NCI-H526 (cell line): ENCODE data around the gene MCU.

Experiments
- DNase-seq, 2 experiments: peaks; one replicate each; lab custom pipeline; 2025; lab: John Stamatoyannopoulos, UW

Gene MCU

DNA sequence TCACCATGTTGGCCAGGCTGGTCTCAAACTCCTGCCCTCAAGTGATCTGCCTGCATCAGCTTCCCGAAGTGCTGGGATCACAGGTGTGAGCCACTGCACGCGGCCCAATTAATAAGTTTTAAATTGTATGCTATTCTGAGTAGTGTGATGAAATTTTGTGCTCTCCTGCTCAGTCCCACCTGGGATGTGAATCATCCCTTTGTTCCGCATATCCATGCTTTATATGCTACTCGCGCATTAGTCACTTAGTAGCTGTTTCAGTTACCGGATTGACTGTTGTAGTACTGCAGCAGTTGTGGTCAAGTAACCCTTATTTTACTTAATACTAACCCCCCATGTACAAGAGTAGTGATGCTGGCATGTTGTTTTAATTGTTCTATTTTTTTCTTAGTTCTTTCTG, 154.3 kb downstream of the MCU start:
- DNase-seq, result no peak

- DNase-seq, result no peak
These were observed 155.7 kb downstream of the MCU start for GRCh38 chr10:72847681-72848080.

DNA sequence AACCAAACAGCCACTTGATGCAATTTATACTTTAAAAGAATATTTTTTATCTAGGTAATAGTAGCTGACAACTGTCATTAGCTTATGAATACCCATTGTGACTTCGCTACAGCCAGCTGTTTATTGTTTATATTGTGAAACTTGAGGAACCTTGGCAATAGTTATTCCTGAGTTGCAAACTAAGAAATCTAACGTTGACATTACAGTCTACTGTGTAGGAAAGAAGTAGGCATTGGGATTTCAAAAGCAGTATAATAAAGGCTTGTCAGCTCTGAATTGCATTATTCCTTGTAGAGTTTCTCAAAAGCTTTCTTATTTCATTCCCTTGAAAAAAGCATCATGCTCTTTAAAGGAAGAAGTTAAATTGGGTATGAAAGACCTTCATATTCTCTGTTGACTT, 158.9 kb downstream of the MCU start:
- DNase-seq, result no peak

DNA sequence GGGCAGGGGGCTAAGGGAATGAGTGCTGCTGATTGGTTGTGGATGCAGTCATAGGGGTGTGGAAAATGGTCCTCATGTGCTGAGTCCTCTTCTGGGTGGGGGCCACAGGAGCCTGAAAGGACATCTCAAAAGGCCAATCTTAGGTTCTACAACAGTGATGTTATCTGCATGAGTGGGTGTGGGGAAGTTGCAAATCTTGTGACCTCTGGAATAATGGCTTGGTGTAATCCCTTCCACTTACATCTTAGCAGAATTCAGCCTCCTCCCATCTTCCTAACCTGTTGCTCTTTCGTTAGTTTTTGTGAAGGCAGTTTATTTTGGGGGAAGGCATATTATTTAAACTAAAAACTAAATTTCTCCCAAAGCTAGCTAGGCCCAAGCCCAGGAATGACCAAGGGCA, 159.6 kb downstream of the MCU start:
- no peak for DNase-seq

DNA sequence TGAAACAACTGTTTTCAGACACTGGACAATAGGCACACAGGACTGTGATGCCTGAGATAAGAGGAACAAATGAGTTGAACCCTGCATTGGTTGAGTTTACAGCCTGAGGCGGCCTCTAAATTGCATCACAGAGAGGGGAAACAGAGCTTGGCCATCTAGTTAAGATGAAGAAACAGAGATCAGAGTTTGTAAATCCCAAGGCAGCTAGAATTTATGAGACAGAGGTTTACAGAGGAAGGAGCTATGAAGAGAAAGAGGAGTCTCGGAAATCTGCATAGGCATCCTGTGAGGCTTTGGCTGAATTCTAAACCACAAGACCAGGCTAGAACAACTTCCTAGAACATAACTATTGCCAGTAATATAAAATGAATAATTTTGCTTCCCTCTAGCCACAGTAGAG, 160.6 kb downstream of the MCU start:
- no peak for DNase-seq

DNA sequence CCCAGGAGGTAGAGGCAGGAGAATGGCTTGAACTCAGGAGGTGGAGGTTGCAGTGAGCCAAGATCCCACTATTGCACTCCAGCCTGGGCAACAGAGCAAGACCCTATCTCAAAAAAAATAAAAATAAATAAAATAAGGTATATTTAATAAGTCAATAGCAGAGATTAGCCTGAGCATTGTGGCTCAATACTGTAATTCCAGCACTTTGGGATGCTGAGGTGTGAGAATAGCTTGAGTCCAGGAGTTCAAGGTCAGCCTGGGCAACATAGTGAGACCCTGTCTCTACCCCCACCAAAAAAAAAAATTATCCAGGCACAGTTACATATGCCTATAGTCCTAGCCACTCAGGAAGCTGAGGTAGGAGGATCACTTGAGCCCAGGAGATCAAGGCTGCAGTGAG, 163.2 kb downstream of the MCU start:
- DNase-seq, result no peak

- peak in 1 of 2 experiments; percentile 19 for DNase-seq
These were observed 163.8 kb downstream of the MCU start for GRCh38 chr10:72855790-72856189.

- no peak for DNase-seq
These were observed 166.1 kb downstream of the MCU start for GRCh38 chr10:72858067-72858466.

DNA sequence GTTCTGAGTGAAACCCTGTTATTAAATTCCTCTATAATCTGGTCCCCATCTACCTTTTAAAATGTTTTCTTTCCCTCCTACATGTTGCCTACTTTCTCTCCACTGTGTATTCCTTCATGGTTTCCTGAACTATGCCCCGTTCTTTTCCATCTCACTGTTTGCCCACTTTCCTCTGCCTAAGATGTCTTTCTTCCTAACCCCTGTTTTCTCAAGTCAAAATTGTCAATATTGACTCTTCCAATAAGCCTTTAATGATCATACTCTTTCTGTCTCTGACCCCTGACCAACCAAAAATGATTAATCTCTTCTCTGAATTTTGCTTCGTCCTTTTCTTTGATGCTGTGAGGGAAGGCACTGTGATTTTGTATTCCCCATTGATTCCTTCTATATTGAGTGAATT, 171.0 kb downstream of the MCU start:
- no peak for DNase-seq

DNA sequence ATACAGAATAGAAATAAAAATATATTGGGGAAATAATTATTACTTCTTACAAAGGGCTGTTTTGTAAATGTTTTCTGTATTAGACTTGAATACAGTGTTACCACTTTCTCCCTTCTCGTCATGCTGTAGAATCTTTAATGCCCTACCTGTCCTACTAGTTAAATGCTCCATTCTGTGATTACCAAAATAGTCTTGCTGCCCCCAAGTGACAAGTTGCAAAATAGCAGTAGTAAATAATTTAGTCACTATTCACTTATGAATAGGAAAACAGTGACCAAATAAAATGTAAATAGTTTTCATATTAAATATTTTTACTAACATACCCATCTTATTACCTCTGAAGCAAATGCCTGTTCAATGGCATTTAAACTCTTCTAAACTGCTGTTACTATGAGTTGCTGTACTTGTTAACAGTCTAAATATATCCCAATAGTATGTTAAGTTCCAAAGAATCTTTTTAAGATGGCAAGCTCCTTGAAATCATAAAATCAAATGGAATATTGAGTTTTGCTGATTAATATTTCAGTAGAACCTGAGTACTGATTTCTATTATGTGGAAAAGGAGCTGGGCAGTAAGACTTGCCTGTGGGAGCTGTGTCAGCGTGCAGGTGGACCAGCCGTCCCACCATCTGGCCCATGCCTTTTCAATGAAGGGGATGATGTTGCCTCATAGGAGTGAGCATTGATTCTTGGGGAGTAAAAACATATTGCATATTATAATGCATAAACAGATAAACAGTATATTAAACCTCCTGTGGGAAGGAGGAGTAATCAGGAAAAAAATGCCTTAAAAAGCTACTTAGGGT, 183.5 kb downstream of the MCU start:
- DNase-seq, result peak in 1 of 2 experiments; percentile 28

- no peak for DNase-seq
These were observed 187.3 kb downstream of the MCU start for GRCh38 chr10:72879245-72879644.

- no peak for DNase-seq
These were observed 189.3 kb downstream of the MCU start for GRCh38 chr10:72881291-72881690.

GRCh38 chr10:72883861-72884260, 191.9 kb downstream of the MCU start:
- DNase-seq, result no peak

DNA sequence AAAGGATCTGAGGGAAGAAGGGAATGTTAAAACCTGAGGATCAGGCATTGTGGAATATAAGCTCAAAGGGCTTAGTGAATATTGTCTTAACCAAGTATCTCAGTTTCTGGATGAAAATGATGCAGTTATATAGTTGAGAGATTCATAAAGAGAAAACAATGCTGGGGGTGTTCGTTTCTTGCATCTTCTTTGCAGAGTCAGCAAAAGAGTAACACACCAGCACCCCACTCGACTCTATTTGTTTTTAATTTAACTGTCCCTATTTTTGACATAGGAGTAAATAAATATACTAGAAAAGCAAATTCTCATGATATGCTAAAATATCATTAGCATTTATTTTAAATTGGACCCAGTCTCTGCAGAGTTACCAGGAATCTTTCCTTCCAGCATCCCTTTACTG, 194.0 kb downstream of the MCU start:
- DNase-seq, result no peak

GRCh38 chr10:72886621-72887020, 194.7 kb downstream of the MCU start:
- DNase-seq, result no peak

GRCh38 chr10:72887043-72887442, 195.1 kb downstream of the MCU start:
- DNase-seq, result no peak

GRCh38 chr10:72888151-72888638, 196.3 kb downstream of the MCU start:
- DNase-seq, result no peak

GRCh38 chr10:72889391-72889831, 197.5 kb downstream of the MCU start:
- no peak for DNase-seq

DNA sequence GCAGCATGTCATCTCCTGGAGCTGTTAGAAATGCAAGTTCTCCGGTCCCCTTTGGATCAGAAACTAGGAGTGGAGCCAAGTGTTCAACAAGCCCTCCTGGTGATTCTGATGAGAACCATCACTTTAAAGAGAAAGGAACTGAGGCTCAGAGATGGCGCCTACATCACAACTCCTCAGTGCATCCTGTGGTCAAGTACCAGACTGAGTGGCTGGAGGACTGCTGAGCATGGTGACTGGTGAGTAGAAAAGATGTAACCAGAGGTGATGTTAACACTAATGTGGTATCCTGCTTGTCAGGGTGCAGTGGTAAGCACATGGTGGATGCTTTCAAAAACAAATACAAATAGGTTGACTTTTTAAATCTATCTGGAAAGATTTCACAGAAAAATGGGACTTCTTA, 198.1 kb downstream of the MCU start:
- DNase-seq, result no peak

GRCh38 chr10:72893136-72893798, 201.3 kb downstream of the MCU start, which contains the start of gene OIT3:
Gene OIT3, plus strand, starts transcription at chr10:72893739. Its CDS starts 60 bp downstream, at chr10:72893799.
- DNase-seq, result no peak

DNA sequence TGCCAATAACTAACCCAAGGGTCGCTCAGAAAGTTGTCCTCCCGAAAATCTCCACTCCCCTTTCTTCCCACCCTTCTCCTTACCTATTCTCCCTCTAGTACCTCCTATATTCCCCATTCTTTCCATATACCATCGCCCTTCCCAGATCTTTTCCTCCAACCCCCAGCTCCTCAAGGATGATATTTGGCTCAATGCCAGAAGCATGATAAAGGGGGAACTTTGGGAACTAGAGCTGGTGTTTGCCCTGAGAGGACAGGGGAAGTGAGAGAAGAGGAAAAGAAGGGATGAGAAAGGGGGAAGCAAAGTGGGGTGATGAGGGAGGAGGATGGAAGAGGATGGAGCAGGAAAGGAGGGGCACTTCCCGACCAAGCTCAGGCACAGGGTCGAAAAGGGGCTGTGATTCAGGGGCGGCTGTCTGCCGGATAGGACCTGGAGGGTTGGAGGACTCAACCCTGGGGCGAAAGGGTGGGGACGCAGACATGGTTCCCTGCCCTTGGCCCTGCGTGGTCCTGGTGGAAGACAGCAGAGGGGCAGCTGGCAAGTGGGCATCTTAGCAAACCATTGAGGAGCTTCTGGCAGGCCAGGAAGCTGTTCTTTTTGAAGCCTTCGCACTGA, 203.4 kb downstream of the MCU start:
- no peak for DNase-seq

GRCh38 chr10:72898616-72899015, 206.7 kb downstream of the MCU start:
- no peak for DNase-seq

- DNase-seq, result no peak
These were observed 207.6 kb downstream of the MCU start for GRCh38 chr10:72899545-72899944.
